T-cell (primary cell): ENCODE results near the gene PLEKHG2. TPM values are rescaled to one million over a fixed set of nuclear protein-coding genes. Genes with fewer than 3 reads are reported as not detected.

ENCODE experiments used
- ATAC-seq, 4 experiments: fragments of 200-7000 bp in 3 of 4; fragments of 150-1000 bp in 1 of 4; cut with Tn5 transposase; replicated peaks in 1 of 4; 1 replicate in 3 of 4; 2 replicates in 1 of 4; pipeline ENCODE4 v1.10.0; 2021; ENCODE audit warnings: moderate library complexity in 3 of 4, mild to moderate bottlenecking in 2 of 4, moderate number of reproducible peaks in 1 of 4
- CTCF ChIA-PET, 2 donors: fragments of 300-600 bp; sonication (Branson Sonifier 250); formaldehyde crosslinking; loops; one replicate each; lab custom pipeline; 2022; ENCODE audit warnings: antibody characterized with exemption in 2 of 2; lab: Charles Lee
- POLR2A ChIA-PET, 2 donors: fragments of 300-600 bp; sonication (Branson Sonifier 250); formaldehyde crosslinking; loops; one replicate each; lab custom pipeline; 2022; ENCODE audit warnings: antibody characterized with exemption in 2 of 2; lab: Charles Lee
- DNase-seq, 35 experiments: peaks; one replicate each; pipeline versions ENCODE4 v3.0.0 to v3.0.0-alpha.2; 2013 to 2023
- H3K27ac ChIP-seq: one replicate; pipeline ENCODE4 v1.5.1; 2013; ENCODE audit warnings: low read length
- H3K27me3 ChIP-seq, 2 experiments: replicated peaks in 1 of 2; 1 replicate in 1 of 2; 2 replicates in 1 of 2; pipeline versions ENCODE4 v1.6.1 to v1.7.0; 2013; ENCODE audit warnings: low read length in 1 of 2, mixed read lengths in 1 of 2; ENCODE audit not compliant: control insufficient read depth in 2 of 2, insufficient read depth in 2 of 2; ENCODE audit errors: extremely low read depth in 1 of 2
- H3K36me3 ChIP-seq, 2 donors: 1 replicate in 1 of 2; 2 replicates in 1 of 2; pipeline versions ENCODE4 v1.6.1 to v1.7.0; 2013; ENCODE audit warnings: low read length in 1 of 2; ENCODE audit not compliant: control insufficient read depth in 2 of 2, insufficient read depth in 1 of 2; ENCODE audit errors: extremely low read depth in 1 of 2
- H3K4me1 ChIP-seq, 2 experiments: 1 replicate in 1 of 2; 2 replicates in 1 of 2; pipeline versions ENCODE4 v1.6.1 to v1.7.0; 2013; ENCODE audit warnings: low read length in 2 of 2, mixed read lengths in 1 of 2; ENCODE audit not compliant: insufficient read depth in 2 of 2, control insufficient read depth in 1 of 2; ENCODE audit errors: extremely low read depth in 1 of 2
- H3K4me3 ChIP-seq, 2 donors: 1 replicate in 1 of 2; 2 replicates in 1 of 2; pipeline versions ENCODE4 v1.5.1 to v1.7.0; 2013; ENCODE audit warnings: mild to moderate bottlenecking in 2 of 2, low read length in 1 of 2, moderate library complexity in 1 of 2; ENCODE audit not compliant: control insufficient read depth in 1 of 2; ENCODE audit errors: extremely low read depth in 1 of 2
- H3K9me3 ChIP-seq: 2 replicates; pipeline ENCODE4 v1.7.0; 2013
- H3K27ac Mint-ChIP-seq, 2 donors: one replicate each; pipeline ENCODE4 v1.8.0; 2020 to 2021; ENCODE audit warnings: mild to moderate bottlenecking in 2 of 2, mixed read lengths in 2 of 2
- H3K27me3 Mint-ChIP-seq, 2 donors: one replicate each; pipeline ENCODE4 v1.8.0; 2021 to 2022; ENCODE audit warnings: mixed read lengths in 2 of 2
- H3K36me3 Mint-ChIP-seq: one replicate; pipeline ENCODE4 v1.8.0; 2021; ENCODE audit warnings: mixed read lengths
- H3K4me1 Mint-ChIP-seq, 3 donors: one replicate each; pipeline ENCODE4 v1.8.0; 2020 to 2022; ENCODE audit warnings: mixed read lengths in 3 of 3, mild to moderate bottlenecking in 1 of 3
- H3K4me3 Mint-ChIP-seq, 3 donors: one replicate each; pipeline ENCODE4 v1.8.0; 2020 to 2022; ENCODE audit warnings: mild to moderate bottlenecking in 3 of 3, mixed read lengths in 3 of 3, moderate library complexity in 3 of 3
- H3K9me3 Mint-ChIP-seq, 3 donors: one replicate each; pipeline ENCODE4 v1.8.0; 2020 to 2022; ENCODE audit warnings: mixed read lengths in 3 of 3
- WGBS: methylation state at CpG from one replicate; pipeline ENCODE4 v1.1.5; 2013; ENCODE audit warnings: missing lambda C conversion rate; ENCODE audit not compliant: insufficient coverage; 5-methylcytosine and 5-hydroxymethylcytosine counted together
- total RNA-seq, 35 experiments: library from RNA in 6 of 35; stranded (reverse) in 6 of 35; fragments of 120-200 nt in 1 of 35; gene quantifications; one replicate each; pipeline versions ENCODE4 v1.2.1 to v1.2.4 and lab custom pipeline; 2013 to 2026

Gene PLEKHG2
- total RNA-seq, 5 donors from 2014 or later (not counting 1 experiment from before 2014, with no cell fraction given): 25.2 to 88.1 (median 36.7) TPM

DNA sequence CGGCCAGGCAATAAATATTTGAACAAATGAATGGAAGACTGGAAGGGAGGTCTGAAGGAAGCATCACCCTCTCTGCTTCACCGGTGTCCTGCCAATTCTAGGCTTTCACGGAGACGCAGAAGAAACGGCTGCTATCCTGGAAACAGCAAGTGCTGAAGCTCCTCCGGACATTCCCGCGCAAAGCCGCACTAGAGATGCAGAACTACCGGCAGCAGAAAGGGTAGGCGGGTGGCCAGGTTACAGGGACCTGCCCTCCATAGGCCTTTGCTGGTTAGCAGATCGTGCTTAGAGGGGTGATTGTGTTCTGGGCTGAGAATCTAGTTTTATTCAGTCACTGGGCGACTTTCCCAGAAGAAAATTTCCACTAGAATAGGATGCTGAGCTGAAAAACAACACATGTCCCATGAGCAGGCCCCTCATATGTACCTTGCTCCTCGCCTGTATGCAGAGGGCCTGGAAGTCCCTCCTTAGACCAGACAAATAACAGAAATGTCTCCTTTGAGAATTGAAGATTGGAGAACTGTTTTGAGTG, 32.5 kb upstream of the PLEKHG2 start:
- POLR2A ChIA-PET: no interaction called here
- Mint-ChIP-seq H3K36me3 (peaks cover 60% of the 10 kb centered on the region), H3K27ac (no peak overlapping the region), H3K9me3 (no peaks in the 10 kb centered on the region), H3K27me3 (no peaks in the 10 kb centered on the region), H3K4me1 (peaks cover 0 to under 1% (median 0%) of the 10 kb centered on the region in 3 donors), H3K4me3 (no peak overlapping the region)
- no peaks in the 10 kb centered on the region for H3K27me3 ChIP-seq
- no peaks in the 10 kb centered on the region for H3K4me1 ChIP-seq
- ATAC-seq (no peak), DNase-seq (no peak)
- WGBS: 96% methylated on average over 11 of the region's 14 CpGs
- CTCF ChIA-PET: interaction anchor here in 1 of 2 donors (0.6 kb wide), 1 partner anchor 271 kb away, joined by 5 read pairs; no protein-coding TSS in a partner anchor
- H3K36me3 ChIP-seq: peaks cover 22 to 90% of the 10 kb centered on the region in 2 donors
- H3K27ac ChIP-seq: no peak overlapping the region
- H3K4me3 ChIP-seq: no peak overlapping the region
- no peaks in the 10 kb centered on the region for H3K9me3 ChIP-seq

GRCh38 chr19:39380521-39381502, 31.7 kb upstream of the PLEKHG2 start:
- Mint-ChIP-seq H3K4me3 (no peak overlapping the region), H3K36me3 (peaks cover 52% of the 10 kb centered on the region)
- CTCF ChIA-PET: interaction anchor here in 1 of 2 donors (0.6 kb wide), 1 partner anchor 272 kb away, joined by 5 read pairs; no protein-coding TSS in a partner anchor

GRCh38 chr19:39381910-39382611, 30.4 kb upstream of the PLEKHG2 start:
- CTCF ChIA-PET: interaction anchor here (0.6 to 1.1 kb wide), 3 partner anchors 49 to 99 kb away, joined by 3 read pairs; partner anchors contain the start of gene TIMM50 (in 1 of the 2)

More at GRCh38 chr19:39380521-39381502, 31.7 kb upstream of the PLEKHG2 start:
- WGBS: 97% methylated on average over 13 of the region's 17 CpGs
- H3K36me3 ChIP-seq: peaks cover 24 to 91% of the 10 kb centered on the region in 2 donors
- no peak overlapping the region for H3K27ac ChIP-seq
- DNase-seq: no peak
- no peak overlapping the region for H3K4me3 ChIP-seq
- Mint-ChIP-seq H3K4me1 (peaks cover under 1 to 3% (median 1%) of the 10 kb centered on the region in 3 donors), H3K9me3 (no peaks in the 10 kb centered on the region), H3K27me3 (no peaks in the 10 kb centered on the region), H3K27ac (peak overlapping the region in 1 of 2 donors; percentile 22)
- POLR2A ChIA-PET: no interaction called here
- no peaks in the 10 kb centered on the region for H3K9me3 ChIP-seq
- H3K4me1 ChIP-seq: no peaks in the 10 kb centered on the region
- no peak for ATAC-seq
- H3K27me3 ChIP-seq: no peaks in the 10 kb centered on the region

GRCh38 chr19:39382991-39383828, 29.3 kb upstream of the PLEKHG2 start:
- 97% methylated on average over 17 of the region's 18 CpGs for WGBS
- Histone ChIP-seq H3K27ac (no peak overlapping the region), H3K27me3 (no peaks in the 10 kb centered on the region), H3K4me3 (no peak overlapping the region), H3K36me3 (peaks cover 18 to 88% of the 10 kb centered on the region in 2 donors), H3K9me3 (no peaks in the 10 kb centered on the region), H3K4me1 (no peaks in the 10 kb centered on the region)
- peaks cover 48% of the 10 kb centered on the region for H3K36me3 Mint-ChIP-seq
- CTCF ChIA-PET: interaction anchor here (0.6 to 1.1 kb wide), 3 partner anchors 52 to 260 kb away, joined by 3 to 6 read pairs (median 3); partner anchors contain the start of gene TIMM50 (in 1 of the 2)
- no peak overlapping the region for H3K4me3 Mint-ChIP-seq
- no peaks in the 10 kb centered on the region for H3K27me3 Mint-ChIP-seq
- H3K4me1 Mint-ChIP-seq: peaks cover 1 to 9% (median 4%) of the 10 kb centered on the region in 3 donors
- H3K27ac Mint-ChIP-seq: no peak overlapping the region
- DNase-seq (no peak), ATAC-seq (peak in 2 of 4 experiments; percentile 13 to 21)
- no peaks in the 10 kb centered on the region for H3K9me3 Mint-ChIP-seq
- POLR2A ChIA-PET: interaction anchor here in 1 of 2 donors (0.6 kb wide), 1 partner anchor 323 kb away, joined by 5 read pairs; no protein-coding TSS in a partner anchor

More at GRCh38 chr19:39381910-39382611, 30.4 kb upstream of the PLEKHG2 start:
- Mint-ChIP-seq H3K36me3 (peaks cover 55% of the 10 kb centered on the region), H3K27me3 (no peaks in the 10 kb centered on the region), H3K4me1 (peaks cover 1 to 9% (median 3%) of the 10 kb centered on the region in 3 donors), H3K27ac (peak overlapping the region; percentile 23 to 53), H3K4me3 (no peak overlapping the region), H3K9me3 (no peaks in the 10 kb centered on the region)
- no peak overlapping the region for H3K27ac ChIP-seq
- H3K4me3 ChIP-seq: no peak overlapping the region
- no peaks in the 10 kb centered on the region for H3K9me3 ChIP-seq
- POLR2A ChIA-PET: interaction anchor here (0.6 to 0.7 kb wide), 2 partner anchors 8 to 322 kb away, joined by 3 to 5 read pairs; no protein-coding TSS in a partner anchor
- H3K27me3 ChIP-seq: no peaks in the 10 kb centered on the region
- peaks cover 22 to 91% of the 10 kb centered on the region in 2 donors for H3K36me3 ChIP-seq
- H3K4me1 ChIP-seq: no peaks in the 10 kb centered on the region
- DNase-seq: no peak
- ATAC-seq: no peak
- 86% methylated on average over 9 of the region's 10 CpGs for WGBS

DNA sequence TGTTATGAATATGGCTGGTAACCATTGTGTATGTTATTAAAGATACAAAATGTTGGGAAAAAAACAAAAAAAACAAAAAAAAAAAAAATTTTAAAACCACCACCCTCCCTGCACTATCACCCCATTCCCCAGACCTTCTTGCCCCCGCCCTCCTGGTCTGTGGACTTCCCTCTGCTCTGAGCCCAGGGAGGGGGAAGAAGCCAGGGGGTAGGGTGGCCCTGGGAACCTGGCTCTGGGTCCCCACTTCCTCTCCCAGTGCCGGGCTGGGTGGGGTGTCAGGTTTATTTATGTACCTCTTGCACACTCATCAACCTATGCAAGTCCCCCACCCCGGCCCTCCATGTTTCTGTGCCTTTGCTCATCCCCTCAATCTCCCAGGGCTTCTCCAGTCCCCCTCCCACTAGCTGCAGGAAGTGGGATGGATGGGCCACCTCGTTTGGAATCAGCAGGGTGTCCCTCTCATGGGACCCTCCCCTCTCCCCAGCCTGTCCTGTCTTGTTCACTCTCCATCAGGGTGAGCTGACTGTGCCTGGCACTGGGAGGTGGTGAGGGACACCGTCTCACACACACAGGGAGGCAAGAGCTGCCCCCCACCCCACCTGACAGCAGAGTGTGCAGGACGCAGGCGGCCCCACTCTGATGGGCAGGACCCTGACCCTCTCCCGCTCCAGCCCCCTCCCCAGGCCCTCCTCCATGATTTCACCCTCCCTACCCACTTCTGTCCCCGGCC, 27.5 kb upstream of the PLEKHG2 start:
- ChIA-PET CTCF (no interaction called here), POLR2A (no interaction called here)
- H3K4me3 Mint-ChIP-seq: no peak overlapping the region
- H3K27ac ChIP-seq: no peak overlapping the region
- H3K27me3 ChIP-seq: no peaks in the 10 kb centered on the region
- H3K4me1 Mint-ChIP-seq: peaks cover 4 to 18% (median 17%) of the 10 kb centered on the region in 3 donors
- H3K36me3 ChIP-seq: peaks cover 23 to 89% of the 10 kb centered on the region in 2 donors
- peaks cover 46% of the 10 kb centered on the region for H3K36me3 Mint-ChIP-seq
- DNase-seq (no peak), ATAC-seq (peak in 1 of 4 experiments; percentile 17)
- no peaks in the 10 kb centered on the region for H3K27me3 Mint-ChIP-seq
- peak overlapping the region in 1 of 2 donors; percentile 27 for H3K27ac Mint-ChIP-seq
- H3K9me3 ChIP-seq: no peaks in the 10 kb centered on the region
- WGBS: 93% methylated on average over 2 of the region's 9 CpGs
- H3K9me3 Mint-ChIP-seq: no peaks in the 10 kb centered on the region
- peaks cover 0 to 9% of the 10 kb centered on the region in 2 experiments for H3K4me1 ChIP-seq
- H3K4me3 ChIP-seq: no peak overlapping the region
